H9 (cell line): ENCODE data around the gene SLC16A4. TPM values are rescaled to one million over a fixed set of nuclear protein-coding genes. Genes with fewer than 3 reads are reported as not detected.

ENCODE experiments used
- DNase-seq: peaks from one replicate; pipeline ENCODE4 v3.0.0-alpha.2; 2017
- H2AFZ ChIP-seq: one replicate; pipeline ENCODE4 v1.6.1; 2013; ENCODE audit warnings: mild to moderate bottlenecking, low read length, control low read depth, moderate library complexity
- H2AK5ac ChIP-seq: 2 replicates; pipeline ENCODE4 v1.6.1; 2013; ENCODE audit warnings: low read length, control low read depth, mixed read lengths; ENCODE audit not compliant: insufficient read length
- H2BK120ac ChIP-seq: one replicate; pipeline ENCODE4 v1.6.1; 2013; ENCODE audit warnings: low read depth, mild to moderate bottlenecking, low read length, control low read depth, inconsistent platforms; ENCODE audit not compliant: poor library complexity, severe bottlenecking
- H2BK12ac ChIP-seq: 2 replicates; pipeline ENCODE4 v1.6.1; 2013; ENCODE audit warnings: low read length, control low read depth, mixed read lengths, low read depth; ENCODE audit not compliant: insufficient read length
- H2BK15ac ChIP-seq: 2 replicates; pipeline ENCODE4 v1.6.1; 2013; ENCODE audit warnings: low read depth, low read length, control low read depth
- H2BK20ac ChIP-seq: one replicate; pipeline ENCODE4 v1.6.1; 2013; ENCODE audit warnings: low read depth, mild to moderate bottlenecking, low read length, control low read depth, inconsistent platforms; ENCODE audit not compliant: poor library complexity, severe bottlenecking
- H2BK5ac ChIP-seq: 2 replicates; pipeline ENCODE4 v1.6.1; 2013; ENCODE audit warnings: low read length, control low read depth, mixed read lengths; ENCODE audit not compliant: insufficient read length
- H3K14ac ChIP-seq: 2 replicates; pipeline ENCODE4 v1.6.1; 2013; ENCODE audit warnings: low read length, control low read depth; ENCODE audit not compliant: insufficient read depth
- H3K18ac ChIP-seq: 2 replicates; pipeline ENCODE4 v1.6.1; 2013; ENCODE audit warnings: low read depth, mild to moderate bottlenecking, mixed read lengths, low read length, control low read depth; ENCODE audit not compliant: insufficient read length
- H3K23ac ChIP-seq: 2 replicates; pipeline ENCODE4 v1.6.1; 2013; ENCODE audit warnings: low read length, control low read depth, mixed read lengths, low read depth; ENCODE audit not compliant: insufficient read length
- H3K23me2 ChIP-seq: 2 replicates; pipeline ENCODE4 v1.6.1; 2013; ENCODE audit warnings: low read depth, mild to moderate bottlenecking, mixed read lengths, low read length, control low read depth; ENCODE audit not compliant: insufficient read length, poor library complexity, severe bottlenecking
- H3K27ac ChIP-seq: 2 replicates; pipeline ENCODE4 v1.5.1; 2013; ENCODE audit warnings: low read length, control low read depth, mixed read lengths, low read depth; ENCODE audit not compliant: insufficient read length
- H3K27me3 ChIP-seq: 2 replicates; pipeline ENCODE4 v1.6.1; 2013; ENCODE audit warnings: low read length, control low read depth, inconsistent platforms; ENCODE audit not compliant: insufficient read depth
- H3K4ac ChIP-seq: 2 replicates; pipeline ENCODE4 v1.6.1; 2013; ENCODE audit warnings: low read depth, mild to moderate bottlenecking, control low read depth, inconsistent platforms, low read length, moderate library complexity
- H3K4me1 ChIP-seq: 2 replicates; pipeline ENCODE4 v1.6.1; 2013; ENCODE audit warnings: low read length, control low read depth, inconsistent platforms; ENCODE audit not compliant: insufficient read depth
- H3K4me2 ChIP-seq: 2 replicates; pipeline ENCODE4 v1.6.1; 2013; ENCODE audit warnings: low read length, control low read depth, mixed read lengths; ENCODE audit not compliant: insufficient read length, insufficient read depth
- H3K56ac ChIP-seq: 2 replicates; pipeline ENCODE4 v1.6.1; 2013; ENCODE audit warnings: low read depth, mild to moderate bottlenecking, mixed read lengths, low read length, control low read depth; ENCODE audit not compliant: insufficient read length
- H3K79me1 ChIP-seq: 2 replicates; pipeline ENCODE4 v1.6.1; 2013; ENCODE audit warnings: low read depth, mild to moderate bottlenecking, moderate library complexity, low read length, control low read depth, inconsistent platforms; ENCODE audit not compliant: insufficient read depth, poor library complexity, severe bottlenecking
- H3K79me2 ChIP-seq: 2 replicates; pipeline ENCODE4 v1.6.1; 2013; ENCODE audit warnings: low read length, control low read depth, inconsistent platforms; ENCODE audit not compliant: insufficient read depth
- H3K9ac ChIP-seq: 2 replicates; pipeline ENCODE4 v1.6.1; 2013; ENCODE audit warnings: low read length, control low read depth, mixed read lengths; ENCODE audit not compliant: insufficient read length; ENCODE audit errors: extremely low read depth
- H3K9me3 ChIP-seq: one replicate; pipeline ENCODE4 v1.6.1; 2013; ENCODE audit warnings: low read depth, low read length, inconsistent platforms; ENCODE audit not compliant: control insufficient read depth
- H3T11ph ChIP-seq: one replicate; pipeline ENCODE4 v1.6.1; 2013; ENCODE audit warnings: mild to moderate bottlenecking, low read length, control low read depth, inconsistent platforms
- H4K20me1 ChIP-seq: one replicate; pipeline ENCODE4 v1.6.1; 2013; ENCODE audit not compliant: control insufficient read depth, insufficient read length, insufficient read depth
- H4K5ac ChIP-seq: 2 replicates; pipeline ENCODE4 v1.6.1; 2013; ENCODE audit warnings: low read depth, mild to moderate bottlenecking, mixed read lengths, low read length, control low read depth; ENCODE audit not compliant: insufficient read length
- H4K8ac ChIP-seq: replicated peaks from 2 replicates; pipeline ENCODE4 v1.6.1; 2013; ENCODE audit warnings: low read length, control low read depth, mixed read lengths, low read depth; ENCODE audit not compliant: insufficient read length
- H4K91ac ChIP-seq: 2 replicates; pipeline ENCODE4 v1.6.1; 2013; ENCODE audit warnings: low read depth, mild to moderate bottlenecking, moderate library complexity, mixed read lengths, low read length, control low read depth; ENCODE audit not compliant: insufficient read length
- H3K27ac Mint-ChIP-seq, 3 experiments: 2 replicates in 2 of 3; 3 replicates in 1 of 3; pipeline ENCODE4 v1.8.0; 2020 to 2021; ENCODE audit warnings: mixed read lengths in 3 of 3, mild to moderate bottlenecking in 1 of 3, moderate library complexity in 1 of 3
- H3K27me3 Mint-ChIP-seq: 2 replicates; pipeline ENCODE4 v1.8.0; 2021; ENCODE audit warnings: low read depth, mild to moderate bottlenecking, moderate library complexity, mixed read lengths
- H3K36me3 Mint-ChIP-seq, 3 experiments: 2 replicates in 2 of 3; 3 replicates in 1 of 3; pipeline ENCODE4 v1.8.0; 2020 to 2021; ENCODE audit warnings: low read depth in 3 of 3, mixed read lengths in 3 of 3; ENCODE audit not compliant: insufficient read depth in 1 of 3
- H3K4me1 Mint-ChIP-seq, 2 experiments: 2 replicates each; pipeline ENCODE4 v1.8.0; 2020; ENCODE audit warnings: mixed read lengths in 2 of 2
- H3K4me3 Mint-ChIP-seq, 2 experiments: 2 replicates in 1 of 2; 3 replicates in 1 of 2; pipeline ENCODE4 v1.8.0; 2020 to 2021; ENCODE audit warnings: mild to moderate bottlenecking in 2 of 2, mixed read lengths in 2 of 2, moderate library complexity in 1 of 2
- H3K9me3 Mint-ChIP-seq, 2 experiments: 2 replicates in 1 of 2; 3 replicates in 1 of 2; pipeline ENCODE4 v1.8.0; 2020; ENCODE audit warnings: mild to moderate bottlenecking in 2 of 2, mixed read lengths in 2 of 2, moderate library complexity in 1 of 2
- WGBS: extraction: QIAGEN DNeasy Blood & Tissue Kit; methylation state at CpG from one replicate; pipeline ENCODE4 v1.1.7; 2013; ENCODE audit warnings: missing lambda C conversion rate, low lambda C conversion rate, mixed read lengths; ENCODE audit not compliant: insufficient read length; ENCODE audit errors: extremely low coverage; 5-methylcytosine and 5-hydroxymethylcytosine counted together
- total RNA-seq: library from RNA; stranded (reverse); gene quantifications from 2 replicates; pipeline ENCODE4 v1.2.1, GENCODE V29; 2021
- TF ChIP-seq, protein P1 (sequence below): fragments of 200-600 bp; sonication (generic); conservative IDR thresholded peaks from 3 replicates; pipeline ENCODE4 v1.8.0; 2021; ENCODE audit warnings: antibody characterized with exemption, mild to moderate bottlenecking

Gene SLC16A4
- total RNA-seq, 1 experiment from 2014 or later, result 0.17 TPM

DNA sequence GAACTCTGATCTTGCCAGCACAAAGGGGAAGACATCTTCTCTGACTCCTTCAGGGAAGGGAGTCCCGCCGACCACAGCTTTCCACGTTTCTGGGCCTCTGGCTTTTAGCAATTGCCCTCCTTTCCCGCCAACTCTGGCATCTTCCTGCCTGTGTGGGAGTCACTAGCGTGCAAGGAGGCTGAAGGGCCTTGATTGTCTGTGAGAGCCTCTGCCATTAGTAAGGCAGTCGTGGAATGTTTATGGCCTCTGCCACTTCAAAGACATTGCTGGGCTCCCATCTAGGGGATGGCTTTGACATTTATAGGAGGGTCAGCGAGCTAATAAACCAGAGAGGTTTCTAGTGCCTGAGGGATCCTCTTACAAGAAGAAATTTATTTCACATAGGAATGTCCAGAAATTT, 45.8 kb upstream of the SLC16A4 start:
- no peak overlapping the region for H4K91ac ChIP-seq
- no peaks in the 10 kb centered on the region for H3K36me3 Mint-ChIP-seq
- no peaks in the 10 kb centered on the region for H3K79me2 ChIP-seq
- H3K14ac ChIP-seq, result no peak overlapping the region
- peak; percentile 45 for DNase-seq
- no peaks in the 10 kb centered on the region for H4K20me1 ChIP-seq
- H2AFZ ChIP-seq, result no peak overlapping the region
- no peak overlapping the region for H3K4me2 ChIP-seq
- H3K56ac ChIP-seq, result no peak overlapping the region
- no peak overlapping the region for H3K18ac ChIP-seq
- H3K27me3 ChIP-seq, result no peaks in the 10 kb centered on the region; the same call in 1 of the 2 replicates
- H3K4ac ChIP-seq, result no peak overlapping the region
- H3K4me1 Mint-ChIP-seq, result peaks cover 12 to 19% of the 10 kb centered on the region in 2 experiments
- H3K9me3 ChIP-seq, result no peaks in the 10 kb centered on the region
- no peak overlapping the region for H3K27ac ChIP-seq
- no peaks in the 10 kb centered on the region for H3K79me1 ChIP-seq
- no peaks in the 10 kb centered on the region for H3K9me3 Mint-ChIP-seq
- no peak overlapping the region for H3K23ac ChIP-seq
- H2BK15ac ChIP-seq, result no peak overlapping the region
- H4K5ac ChIP-seq, result no peak overlapping the region
- no peaks in the 10 kb centered on the region for H3K23me2 ChIP-seq
- H3T11ph ChIP-seq, result no peak overlapping the region
- no peak overlapping the region for H2BK12ac ChIP-seq
- no CpG with 5 or more reads among the region's 7 CpGs for WGBS
- no peak overlapping the region for H2BK120ac ChIP-seq
- no peak overlapping the region for H2BK20ac ChIP-seq
- TF ChIP-seq, protein P1, sequence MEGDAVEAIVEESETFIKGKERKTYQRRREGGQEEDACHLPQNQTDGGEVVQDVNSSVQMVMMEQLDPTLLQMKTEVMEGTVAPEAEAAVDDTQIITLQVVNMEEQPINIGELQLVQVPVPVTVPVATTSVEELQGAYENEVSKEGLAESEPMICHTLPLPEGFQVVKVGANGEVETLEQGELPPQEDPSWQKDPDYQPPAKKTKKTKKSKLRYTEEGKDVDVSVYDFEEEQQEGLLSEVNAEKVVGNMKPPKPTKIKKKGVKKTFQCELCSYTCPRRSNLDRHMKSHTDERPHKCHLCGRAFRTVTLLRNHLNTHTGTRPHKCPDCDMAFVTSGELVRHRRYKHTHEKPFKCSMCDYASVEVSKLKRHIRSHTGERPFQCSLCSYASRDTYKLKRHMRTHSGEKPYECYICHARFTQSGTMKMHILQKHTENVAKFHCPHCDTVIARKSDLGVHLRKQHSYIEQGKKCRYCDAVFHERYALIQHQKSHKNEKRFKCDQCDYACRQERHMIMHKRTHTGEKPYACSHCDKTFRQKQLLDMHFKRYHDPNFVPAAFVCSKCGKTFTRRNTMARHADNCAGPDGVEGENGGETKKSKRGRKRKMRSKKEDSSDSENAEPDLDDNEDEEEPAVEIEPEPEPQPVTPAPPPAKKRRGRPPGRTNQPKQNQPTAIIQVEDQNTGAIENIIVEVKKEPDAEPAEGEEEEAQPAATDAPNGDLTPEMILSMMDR, result no peak
- H3K27me3 Mint-ChIP-seq, result peaks cover 8% of the 10 kb centered on the region
- no peak overlapping the region for H2AK5ac ChIP-seq
- H3K27ac Mint-ChIP-seq, result no peak overlapping the region
- H2BK5ac ChIP-seq, result no peak overlapping the region
- H3K4me1 ChIP-seq, result no peaks in the 10 kb centered on the region
- no peak overlapping the region for H4K8ac ChIP-seq
- no peak overlapping the region for H3K9ac ChIP-seq
- no peak overlapping the region for H3K4me3 Mint-ChIP-seq
